ENCODE results near the gene SEL1L. TPM values are rescaled to one million over a fixed set of nuclear protein-coding genes. Genes with fewer than 3 reads are reported as not detected.

SEL1L gene
- polyA plus RNA-seq, 1 of the 3 experiments (the other 2 are of a cell fraction): 13.8 TPM

DNA sequence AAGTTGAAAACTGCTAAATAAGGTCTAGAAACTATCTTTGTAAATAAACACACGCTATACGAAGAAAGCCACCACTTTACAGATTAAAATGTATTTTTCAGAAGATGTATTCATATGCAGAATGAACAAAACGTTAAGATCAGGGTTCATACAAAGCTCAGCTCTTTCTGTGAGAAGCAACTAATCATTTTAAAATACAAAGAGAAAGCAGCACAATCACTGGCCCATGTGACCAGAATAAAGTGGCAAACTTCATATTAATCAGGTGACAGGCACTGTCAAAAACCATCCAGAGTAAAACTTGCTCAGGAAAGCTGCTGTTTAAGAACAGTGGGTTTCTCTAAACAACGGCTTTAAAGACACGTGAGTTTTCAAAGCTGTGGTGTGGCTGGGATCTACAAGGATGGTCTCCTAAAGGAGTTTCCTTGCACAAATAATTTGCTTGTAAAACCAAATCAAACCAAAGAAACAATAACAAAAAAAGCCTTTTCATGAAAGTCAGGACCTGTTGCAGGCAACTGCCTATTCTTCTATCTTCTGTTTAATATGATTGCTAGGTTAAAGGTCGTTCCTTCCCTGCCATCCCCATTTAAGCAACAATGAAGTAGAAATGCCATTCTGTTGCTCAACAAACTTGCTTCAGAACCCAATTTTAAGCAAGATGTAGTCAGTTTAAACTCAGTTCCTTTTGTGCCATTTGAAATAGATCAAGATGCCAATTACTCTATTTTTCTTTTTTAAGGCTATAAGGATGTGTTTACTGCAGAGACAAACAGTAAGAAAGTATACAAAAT, 22.3 kb downstream of the SEL1L start:
- Histone ChIP-seq H3K79me2 (ENCODE audit: insufficient read depth) (peaks cover 6% of the 10 kb centered on the region; the same call in 1 of the 2 replicates), H3K27me3 (ENCODE audit: insufficient read depth) (no peaks in the 10 kb centered on the region), H3K9ac (no peak overlapping the region), H3K27ac (ENCODE audit: low read depth in 2 of 2, low read length in 1 of 2) (no peak overlapping the region), H3K36me3 (replicated peaks in 1 of 2; ENCODE audit: control insufficient read depth in 1 of 2, insufficient read depth in 2 of 2, low read length in 1 of 2) (peaks cover 14 to 20% of the 10 kb centered on the region in 2 experiments), H4K20me1 (ENCODE audit: insufficient read depth) (peaks cover 7% of the 10 kb centered on the region; the same call in 1 of the 2 replicates), H3K4me2 (no peak overlapping the region), H3K9me2 (no peaks in the 10 kb centered on the region), H3F3A (replicated peaks; ENCODE audit: insufficient read depth) (no peaks in the 10 kb centered on the region), H2AFZ (ENCODE audit: low read depth) (no peak overlapping the region), H3K4me1 (ENCODE audit: control insufficient read depth in 1 of 2, insufficient read depth in 2 of 2, low read depth in 1 of 2, low read length in 1 of 2) (peaks cover 0 to 4% of the 10 kb centered on the region in 2 experiments; a peak in 1 of 4 replicates), H3K4me3 (ENCODE audit: low read depth in 2 of 2, low read length in 1 of 2) (no peak overlapping the region), H3K9me3 (no peaks in the 10 kb centered on the region)
- no peak for DNase-seq
- ChIA-PET POLR2A (no interaction called here), CTCF (interaction anchor here (1.6 kb wide), 1 partner anchor 15 kb away, joined by 3 read pairs; no protein-coding TSS in a partner anchor)
- 94% methylated on average over 6 of the region's 6 CpGs for WGBS (ENCODE audit: low lambda C conversion rate)
- TF ChIP-seq FOSL2 (IDR thresholded peaks at IDR 0.05; ENCODE audit: borderline replicate concordance, low read depth): no peak
- TF ChIP-seq GATA2 (CRISPR knock-in tag; IDR thresholded peaks at IDR 0.05): no peak

DNA sequence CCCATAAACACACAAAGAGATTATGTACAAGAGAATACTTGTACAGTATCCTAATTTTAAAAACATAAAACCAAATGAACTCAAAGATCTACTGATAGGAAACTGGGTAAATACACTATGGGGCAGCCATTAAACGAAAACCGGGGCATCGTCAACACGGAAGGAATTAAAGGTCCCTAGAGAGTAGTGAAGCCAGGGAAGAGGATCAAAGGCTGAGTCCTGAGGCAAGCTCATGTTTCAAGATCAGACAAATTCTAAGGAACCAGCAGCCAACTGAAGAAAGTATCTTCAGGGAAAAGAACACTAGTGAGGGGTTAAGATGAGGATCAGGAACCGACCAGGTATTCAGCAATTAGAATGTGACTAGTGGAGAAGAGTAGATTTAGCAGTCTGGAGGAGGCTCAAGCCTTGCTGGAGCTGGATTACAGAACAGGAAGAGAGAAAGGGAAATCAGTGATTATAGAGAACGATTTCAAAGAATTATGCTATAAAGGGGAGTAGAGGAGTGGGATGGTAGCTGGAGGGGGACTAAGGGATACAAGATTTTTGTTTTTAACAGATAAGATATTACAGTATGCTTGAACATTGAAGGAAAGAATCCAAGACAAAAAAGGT, 23.7 kb downstream of the SEL1L start:
- Histone ChIP-seq H3K9me2 (no peaks in the 10 kb centered on the region), H3K4me3 (ENCODE audit: low read depth in 2 of 2, low read length in 1 of 2) (no peak overlapping the region), H3K9me3 (no peaks in the 10 kb centered on the region), H3K27me3 (ENCODE audit: insufficient read depth) (no peaks in the 10 kb centered on the region), H2AFZ (ENCODE audit: low read depth) (no peak overlapping the region), H4K20me1 (ENCODE audit: insufficient read depth) (peaks cover 7% of the 10 kb centered on the region; the same call in 1 of the 2 replicates), H3K79me2 (ENCODE audit: insufficient read depth) (peaks cover 6% of the 10 kb centered on the region; the same call in 1 of the 2 replicates), H3K4me1 (ENCODE audit: control insufficient read depth in 1 of 2, insufficient read depth in 2 of 2, low read depth in 1 of 2, low read length in 1 of 2) (peaks cover 0 to 4% of the 10 kb centered on the region in 2 experiments; a peak in 1 of 4 replicates), H3K27ac (ENCODE audit: low read depth in 2 of 2, low read length in 1 of 2) (no peak overlapping the region), H3K36me3 (replicated peaks in 1 of 2; ENCODE audit: control insufficient read depth in 1 of 2, insufficient read depth in 2 of 2, low read length in 1 of 2) (peaks cover 27 to 31% of the 10 kb centered on the region in 2 experiments), H3K4me2 (no peak overlapping the region), H3F3A (replicated peaks; ENCODE audit: insufficient read depth) (no peaks in the 10 kb centered on the region), H3K9ac (no peak overlapping the region)
- 85% methylated on average over 6 of the region's 6 CpGs for WGBS (ENCODE audit: low lambda C conversion rate)
- ChIA-PET POLR2A (interaction anchor here (0.7 kb wide), 1 partner anchor 22 kb away, joined by 3 read pairs; no protein-coding TSS in a partner anchor), CTCF (interaction anchor here (1.2 to 1.6 kb wide), 2 partner anchors 10 to 13 kb away, joined by 3 read pairs; no protein-coding TSS in a partner anchor)
- TF ChIP-seq POLR2AphosphoS5 (IDR thresholded peaks at IDR 0.05; ENCODE audit: low read depth, low read length) (no peak), USF2 (IDR thresholded peaks at IDR 0.05; ENCODE audit: borderline replicate concordance, low read depth, low read length) (no peak), RAD21 (IDR thresholded peaks at IDR 0.05; ENCODE audit: low read length) (no peak), GATA2 (CRISPR knock-in tag; IDR thresholded peaks at IDR 0.05) (no peak), GABPA (IDR thresholded peaks at IDR 0.05; ENCODE audit: low read depth) (no peak), EP300 (IDR thresholded peaks at IDR 0.05; ENCODE audit: borderline replicate concordance in 1 of 2, low read depth in 1 of 2, low read length in 1 of 2) (no peak), ELF1 (IDR thresholded peaks at IDR 0.05) (no peak), FOXM1 (IDR thresholded peaks at IDR 0.05; ENCODE audit: low read depth) (no peak), SMC3 (IDR thresholded peaks at IDR 0.05; ENCODE audit: low read depth, low read length) (no peak), EZH2phosphoT487 (IDR thresholded peaks at IDR 0.05; ENCODE audit: borderline replicate concordance, low read depth) (no peak), RXRA (IDR thresholded peaks at IDR 0.05; ENCODE audit: borderline replicate concordance, low read depth) (no peak)
- TF ChIP-seq, protein P1, sequence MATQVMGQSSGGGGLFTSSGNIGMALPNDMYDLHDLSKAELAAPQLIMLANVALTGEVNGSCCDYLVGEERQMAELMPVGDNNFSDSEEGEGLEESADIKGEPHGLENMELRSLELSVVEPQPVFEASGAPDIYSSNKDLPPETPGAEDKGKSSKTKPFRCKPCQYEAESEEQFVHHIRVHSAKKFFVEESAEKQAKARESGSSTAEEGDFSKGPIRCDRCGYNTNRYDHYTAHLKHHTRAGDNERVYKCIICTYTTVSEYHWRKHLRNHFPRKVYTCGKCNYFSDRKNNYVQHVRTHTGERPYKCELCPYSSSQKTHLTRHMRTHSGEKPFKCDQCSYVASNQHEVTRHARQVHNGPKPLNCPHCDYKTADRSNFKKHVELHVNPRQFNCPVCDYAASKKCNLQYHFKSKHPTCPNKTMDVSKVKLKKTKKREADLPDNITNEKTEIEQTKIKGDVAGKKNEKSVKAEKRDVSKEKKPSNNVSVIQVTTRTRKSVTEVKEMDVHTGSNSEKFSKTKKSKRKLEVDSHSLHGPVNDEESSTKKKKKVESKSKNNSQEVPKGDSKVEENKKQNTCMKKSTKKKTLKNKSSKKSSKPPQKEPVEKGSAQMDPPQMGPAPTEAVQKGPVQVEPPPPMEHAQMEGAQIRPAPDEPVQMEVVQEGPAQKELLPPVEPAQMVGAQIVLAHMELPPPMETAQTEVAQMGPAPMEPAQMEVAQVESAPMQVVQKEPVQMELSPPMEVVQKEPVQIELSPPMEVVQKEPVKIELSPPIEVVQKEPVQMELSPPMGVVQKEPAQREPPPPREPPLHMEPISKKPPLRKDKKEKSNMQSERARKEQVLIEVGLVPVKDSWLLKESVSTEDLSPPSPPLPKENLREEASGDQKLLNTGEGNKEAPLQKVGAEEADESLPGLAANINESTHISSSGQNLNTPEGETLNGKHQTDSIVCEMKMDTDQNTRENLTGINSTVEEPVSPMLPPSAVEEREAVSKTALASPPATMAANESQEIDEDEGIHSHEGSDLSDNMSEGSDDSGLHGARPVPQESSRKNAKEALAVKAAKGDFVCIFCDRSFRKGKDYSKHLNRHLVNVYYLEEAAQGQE (IDR thresholded peaks at IDR 0.05; ENCODE audit: low read depth, low read length): no peak
- TF ChIP-seq, protein P2, sequence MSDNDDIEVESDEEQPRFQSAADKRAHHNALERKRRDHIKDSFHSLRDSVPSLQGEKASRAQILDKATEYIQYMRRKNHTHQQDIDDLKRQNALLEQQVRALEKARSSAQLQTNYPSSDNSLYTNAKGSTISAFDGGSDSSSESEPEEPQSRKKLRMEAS (IDR thresholded peaks at IDR 0.05; ENCODE audit: low read depth): no peak
- DNase-seq: no peak

Measured in SK-N-SH (cell line).